Amygdala (tissue), 56 donors: ENCODE data around the gene USH1C.

Source experiments
- DNase-seq, 56 donors: peaks; one replicate each; lab custom pipeline; 2025; lab: John Stamatoyannopoulos, UW

USH1C gene

DNA sequence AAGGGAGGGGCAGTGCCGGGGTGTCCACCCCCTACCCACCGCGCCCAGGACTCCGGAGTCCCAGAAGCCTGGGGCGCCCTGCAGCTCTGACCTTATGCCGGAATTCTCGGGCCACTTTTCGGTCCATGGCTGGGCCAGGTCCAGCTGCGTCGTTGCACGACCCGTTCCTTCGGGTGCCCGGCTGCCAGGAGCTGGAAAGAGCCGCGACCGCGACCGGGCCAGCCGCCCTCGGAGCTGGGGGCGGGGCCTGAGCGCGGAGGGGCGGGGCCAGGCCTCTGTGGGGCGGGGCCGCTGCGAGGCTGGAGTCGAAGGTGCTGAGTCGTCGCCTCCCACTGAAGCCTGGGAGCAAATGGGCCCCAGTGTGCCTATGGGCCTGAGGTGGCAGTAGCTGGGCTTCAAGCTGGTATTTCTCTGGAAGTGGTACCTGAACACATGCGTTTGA lies at the start of gene USH1C:
USH1C (minus strand) TSS at position 236 of the 442 bp plus-strand sequence; CDS start at position 127, 109 bp downstream.
- peak in 2 of 56 donors; percentile 26 to 36 for DNase-seq

DNA sequence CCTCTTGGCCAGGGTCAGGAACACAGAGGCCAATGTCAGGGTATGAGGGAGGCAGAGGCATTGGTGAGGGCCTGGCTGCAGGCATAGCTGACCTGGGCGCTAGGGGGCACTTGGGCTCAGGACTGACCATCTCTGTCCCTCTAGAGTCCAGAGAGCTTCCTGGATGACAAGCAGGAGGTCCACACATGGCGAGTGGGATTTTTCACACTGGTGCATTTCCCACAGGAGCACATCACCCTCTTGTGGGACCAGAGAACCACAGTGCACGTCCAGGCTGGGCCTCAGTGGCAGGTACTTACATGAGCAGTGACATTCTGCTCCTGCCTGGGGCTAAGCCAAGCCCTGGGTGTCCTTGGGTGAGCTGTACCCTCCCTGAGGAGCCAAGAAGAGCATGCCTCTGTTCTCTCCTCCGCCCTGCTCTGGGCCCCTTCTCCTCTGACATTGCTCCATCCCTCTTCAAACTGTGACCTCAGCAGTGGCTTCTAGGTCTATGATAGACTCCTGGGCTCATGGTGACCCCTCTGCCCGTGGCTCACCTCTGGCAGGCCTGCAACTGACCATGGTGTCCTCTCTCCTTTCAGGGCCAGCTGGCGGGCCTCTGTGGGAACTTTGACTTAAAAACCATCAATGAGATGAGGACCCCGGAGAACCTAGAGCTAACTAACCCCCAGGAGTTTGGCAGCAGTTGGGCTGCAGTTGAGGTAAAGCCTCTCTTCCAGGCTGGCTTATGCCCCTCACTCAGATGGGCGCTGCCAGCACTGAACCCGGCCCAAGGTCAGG lies 49.4 kb upstream of the USH1C start:
- no peak for DNase-seq

- DNase-seq, result no peak
Measured at GRCh38 chr11:17591293-17591692, 47.1 kb upstream of the USH1C start.

GRCh38 chr11:17590463-17590862 lies 46.2 kb upstream of the USH1C start:
- no peak for DNase-seq

- DNase-seq, result no peak
Measured at GRCh38 chr11:17588721-17589120, 44.5 kb upstream of the USH1C start.

- DNase-seq, result no peak
Measured at GRCh38 chr11:17588166-17588565, 44.0 kb upstream of the USH1C start.

GRCh38 chr11:17585911-17586695 lies 41.9 kb upstream of the USH1C start:
- no peak for DNase-seq

DNA sequence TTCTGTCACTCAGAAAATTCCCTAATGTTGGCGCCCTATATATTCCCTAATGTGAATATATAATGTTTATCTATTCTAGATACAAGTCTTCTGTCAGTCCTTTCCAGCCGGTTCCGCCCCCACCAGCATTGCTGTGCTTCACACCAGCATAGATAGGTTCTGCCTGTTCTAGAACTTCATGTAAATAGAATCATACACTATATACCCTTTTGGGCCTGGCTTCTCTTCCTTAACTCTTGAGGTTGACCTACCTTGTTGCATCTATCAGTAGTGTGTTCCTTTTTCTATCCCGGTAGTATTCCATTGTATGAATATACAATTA lies 37.5 kb upstream of the USH1C start:
- no peak for DNase-seq

DNA sequence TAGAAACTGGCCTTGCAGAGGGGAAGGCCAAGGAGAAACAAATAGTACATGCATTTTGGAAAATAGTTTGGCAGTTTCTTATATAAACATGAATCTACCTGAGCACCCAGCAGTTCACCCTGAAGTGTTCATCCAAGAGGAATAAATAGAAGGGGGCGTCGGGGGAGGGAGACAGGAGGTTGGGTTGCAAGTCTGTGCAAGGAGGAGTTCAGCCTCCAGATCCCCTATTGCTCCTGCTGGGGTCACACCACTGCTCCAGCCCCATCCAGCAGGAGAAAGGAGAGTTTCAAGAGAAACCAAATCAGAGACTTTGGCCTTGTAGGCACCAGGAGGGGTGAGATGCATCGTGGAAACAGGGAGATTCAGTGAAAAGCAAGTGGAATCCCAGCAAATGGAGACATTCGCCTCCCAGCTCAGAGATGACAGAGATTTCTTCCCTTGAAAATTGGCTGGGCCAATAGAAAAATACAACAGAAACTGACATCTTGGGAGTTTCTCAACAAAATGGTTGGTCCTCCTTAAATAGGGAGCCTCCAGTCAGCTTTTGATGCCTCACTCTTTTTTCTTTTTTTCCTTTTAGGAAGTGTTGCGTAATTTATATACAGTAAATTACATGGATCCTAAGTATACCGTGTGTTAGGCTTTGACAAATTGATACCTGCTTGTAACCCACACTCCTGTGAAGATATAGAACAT lies 37.0 kb upstream of the USH1C start:
- no peak for DNase-seq

DNA sequence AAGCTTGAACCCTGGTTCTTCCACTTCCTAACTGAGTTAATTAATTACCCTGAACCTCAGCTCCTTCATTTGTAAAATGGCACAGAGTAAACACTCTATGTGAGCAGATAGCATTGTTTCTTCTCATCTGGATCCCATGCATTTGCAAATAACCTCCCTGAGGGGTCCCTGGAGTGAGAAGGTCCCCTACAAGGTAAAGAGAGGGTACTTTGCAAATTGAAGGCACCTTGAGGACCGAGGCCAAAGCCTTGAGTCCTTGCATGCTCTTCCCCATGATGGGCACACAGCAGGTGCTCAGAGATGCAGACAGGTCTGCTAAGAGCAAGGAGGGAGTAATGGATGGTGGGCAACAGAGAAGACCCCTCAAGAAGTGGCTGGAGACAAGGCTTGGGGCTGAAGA lies 36.1 kb upstream of the USH1C start:
- DNase-seq, result no peak

DNA sequence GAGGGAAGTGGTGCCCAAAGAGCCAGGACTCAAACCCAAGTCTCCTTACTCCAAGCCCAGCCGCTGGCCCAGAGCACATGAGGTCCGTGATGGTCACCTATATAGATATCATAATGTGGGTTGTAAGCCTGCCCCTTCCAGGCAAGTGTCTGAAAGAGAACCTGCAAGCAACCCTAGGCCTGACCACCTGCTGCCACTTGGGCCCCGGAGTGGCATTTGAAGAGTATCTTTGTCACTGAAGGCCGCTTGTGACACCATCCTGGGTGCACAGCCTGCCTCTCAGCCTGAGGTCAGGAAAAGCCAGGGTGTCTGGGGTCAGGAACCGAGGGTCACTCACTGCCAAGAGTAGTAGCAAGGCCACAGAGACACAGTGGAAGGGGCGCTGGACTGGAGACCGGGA lies 35.2 kb upstream of the USH1C start:
- no peak for DNase-seq

DNA sequence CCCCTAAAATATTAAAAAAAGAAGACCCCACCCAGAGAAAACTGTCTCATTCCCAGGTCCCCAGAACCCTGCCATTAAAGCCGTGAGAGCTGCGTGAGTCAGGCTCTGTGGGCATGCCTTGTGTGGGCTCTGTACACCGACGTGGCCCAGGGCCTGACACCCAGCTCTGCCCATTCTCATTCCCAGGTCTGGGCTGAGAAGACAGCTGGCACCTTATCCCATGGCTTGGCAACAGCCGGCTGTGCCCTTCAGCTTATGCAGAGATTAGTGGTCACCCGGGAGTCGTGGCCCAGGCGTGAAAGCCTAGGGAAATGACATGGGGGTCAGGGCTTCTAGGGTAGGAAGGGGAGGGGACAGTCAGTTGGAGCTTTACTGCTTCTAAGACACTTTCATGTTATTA lies 34.7 kb upstream of the USH1C start:
- DNase-seq, result no peak

GRCh38 chr11:17578296-17578695 lies 34.1 kb upstream of the USH1C start:
- no peak for DNase-seq

DNA sequence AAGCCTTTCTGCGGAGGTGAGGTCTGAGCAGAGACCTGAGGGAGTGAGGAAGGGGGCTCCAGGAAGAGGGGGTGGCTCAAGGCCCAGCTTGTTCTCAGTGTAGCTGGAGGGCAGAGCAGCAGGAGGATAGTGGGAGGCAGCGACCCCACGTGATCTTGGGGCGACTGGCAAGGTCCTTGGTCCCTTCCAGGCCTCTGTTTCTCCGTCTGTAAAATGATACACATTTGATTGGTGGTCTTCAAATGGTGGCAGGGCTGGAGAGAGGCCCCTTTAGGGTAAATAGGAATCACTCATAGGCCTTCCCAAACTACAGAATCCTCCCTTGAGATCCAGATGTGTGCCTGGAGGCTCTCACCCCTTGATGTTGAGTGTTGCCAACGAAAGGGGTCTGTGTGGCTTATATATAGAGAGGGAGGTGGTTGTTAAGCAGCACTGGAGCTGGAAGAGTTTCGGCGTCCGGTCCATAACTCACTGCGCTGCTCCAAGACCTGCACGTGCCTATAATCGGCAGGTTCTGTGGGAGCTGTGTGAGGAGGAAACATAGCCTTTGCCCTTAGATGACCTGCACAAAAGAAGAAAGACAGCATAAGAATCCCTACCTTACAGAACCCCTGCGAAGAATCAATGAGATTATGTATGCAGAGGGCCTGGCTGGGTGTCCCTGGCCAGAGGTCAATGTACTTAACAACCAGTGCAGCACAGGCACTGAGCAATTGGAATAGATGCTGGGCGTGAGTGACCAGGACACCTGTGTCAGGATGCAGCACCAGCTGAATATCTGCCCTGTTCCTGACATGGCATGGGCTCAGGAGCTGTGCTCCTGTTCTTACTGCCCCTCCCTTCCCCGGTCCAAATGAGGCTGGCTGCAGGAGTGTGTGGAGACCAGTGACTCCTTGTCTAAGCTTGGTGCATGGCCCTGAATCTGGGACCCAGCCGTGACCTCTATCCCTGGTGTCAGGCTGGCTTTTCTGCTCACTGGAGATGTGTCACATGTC lies 31.5 kb upstream of the USH1C start:
- no peak for DNase-seq

DNA sequence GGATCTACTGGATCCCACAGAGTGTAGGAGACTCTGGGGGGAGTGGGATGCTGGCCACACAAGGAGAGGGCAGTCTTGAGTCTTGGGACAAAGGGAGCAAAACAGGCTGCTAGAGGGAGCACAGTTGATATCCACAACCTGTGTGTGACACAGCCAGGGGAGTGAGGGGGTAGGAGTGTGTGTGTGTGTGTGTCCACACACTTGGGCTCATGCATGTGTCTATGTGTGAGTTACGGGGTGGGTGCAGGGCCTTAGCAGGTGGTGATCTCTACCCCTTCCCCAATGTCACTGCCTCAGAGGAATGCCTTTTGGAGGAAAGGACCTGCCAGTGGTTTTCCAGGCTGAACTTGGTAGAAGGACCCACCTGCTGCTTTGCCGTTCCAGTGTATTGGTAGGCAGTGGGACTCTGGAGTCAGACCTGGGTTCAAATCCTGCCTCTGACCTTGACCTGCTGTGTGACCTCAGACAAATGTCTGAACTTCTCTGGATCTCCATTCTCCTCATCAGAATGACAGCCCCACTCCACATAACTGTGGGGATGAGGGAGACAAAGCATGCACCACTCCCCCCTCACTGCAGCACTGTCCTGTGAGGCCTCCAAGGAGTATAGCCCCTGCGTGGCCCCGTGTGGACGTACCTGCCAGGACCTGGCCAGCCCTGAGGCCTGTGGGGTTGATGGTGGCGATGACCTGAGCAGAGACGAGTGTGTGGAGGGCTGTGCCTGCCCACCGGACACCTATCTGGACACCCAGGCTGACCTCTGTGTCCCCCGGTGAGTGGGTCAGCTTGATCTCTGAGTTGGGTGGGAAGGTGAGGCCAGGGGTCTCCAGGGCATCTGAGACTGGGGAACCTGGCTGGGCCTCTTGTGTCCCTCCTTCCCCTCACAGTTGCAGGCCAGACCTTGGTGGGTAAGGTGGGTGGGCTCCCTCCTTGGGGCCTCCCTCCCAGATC lies 30.2 kb upstream of the USH1C start:
- DNase-seq, result no peak

DNA sequence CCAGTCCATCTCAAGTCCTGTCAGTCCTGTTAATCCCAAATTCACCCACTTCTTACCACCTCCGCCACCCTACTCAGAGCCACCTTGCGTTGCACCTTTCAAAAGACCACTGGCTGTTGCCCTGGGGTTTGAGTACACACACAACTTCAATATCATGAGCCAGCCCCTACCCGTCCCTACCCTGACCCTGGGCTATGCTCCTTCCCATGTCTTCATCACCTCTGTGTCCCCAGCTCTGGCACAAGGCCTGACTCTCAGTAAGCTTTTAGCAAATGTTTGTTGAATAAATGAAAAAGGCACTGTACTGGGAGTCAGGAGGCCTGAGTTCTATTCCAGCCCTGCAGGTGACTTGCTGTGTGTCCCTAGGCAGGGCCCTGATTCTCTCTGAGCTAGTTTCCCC lies 29.3 kb upstream of the USH1C start:
- no peak for DNase-seq

DNA sequence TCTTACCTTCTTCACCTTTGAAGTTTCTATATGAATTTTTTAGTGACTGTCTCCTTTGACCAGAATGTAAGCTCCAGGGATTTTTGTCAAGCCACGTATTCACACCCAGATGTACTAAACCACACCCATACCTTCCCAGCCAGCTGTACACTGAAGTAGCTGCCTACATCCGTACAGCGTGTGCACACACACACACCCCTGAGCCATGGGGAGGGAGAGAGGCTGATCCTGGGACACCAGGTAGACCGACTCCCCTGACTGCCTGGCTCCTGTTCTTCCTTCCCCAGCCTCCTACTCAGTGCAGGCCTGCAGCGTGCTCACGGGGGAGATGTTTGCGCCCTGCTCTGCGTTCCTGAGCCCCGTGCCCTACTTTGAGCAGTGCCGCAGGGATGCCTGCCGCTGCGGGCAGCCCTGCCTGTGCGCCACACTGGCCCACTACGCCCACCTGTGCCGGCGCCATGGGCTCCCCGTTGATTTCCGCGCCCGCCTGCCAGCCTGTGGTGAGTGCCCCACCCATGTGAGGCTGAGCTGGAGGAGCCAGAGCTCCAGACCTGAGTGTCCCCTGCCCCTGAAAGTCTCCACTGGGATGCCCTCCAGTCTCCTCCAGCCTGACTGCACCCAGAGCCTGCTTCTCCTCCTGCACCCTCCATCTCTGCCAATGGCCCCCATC lies 28.7 kb upstream of the USH1C start:
- no peak for DNase-seq

GRCh38 chr11:17572359-17572690 lies 28.1 kb upstream of the USH1C start:
- no peak for DNase-seq
